Measurements from ENCODE around the gene SATB2. TPM values are rescaled to one million over a fixed set of nuclear protein-coding genes. Genes with fewer than 3 reads are reported as not detected.

SATB2 gene
- total and polyA plus RNA-seq, 9 donors: 0.92 to 6.3 (median 3.8) TPM

- Histone ChIP-seq H3K36me3 (no peaks in the 10 kb centered on the region), H3K4me1 (ENCODE audit: insufficient read depth) (no peaks in the 10 kb centered on the region), H3K9me3 (no peaks in the 10 kb centered on the region), H3K27me3 (no peaks in the 10 kb centered on the region), H3K4me3 (no peak overlapping the region), H3K27ac (no peak overlapping the region)
- intact Hi-C loops (cut with DNase I): no loop called here
- 29 to 44% (median 36%) methylated on average over 1 of the region's 1 CpG for WGBS, 3 donors
- no peak for DNase-seq
- TF ChIP-seq POLR2A (IDR thresholded peaks at IDR 0.05): no peak
- TF ChIP-seq EP300 (IDR thresholded peaks at IDR 0.05): no peak
- TF ChIP-seq, protein P1, sequence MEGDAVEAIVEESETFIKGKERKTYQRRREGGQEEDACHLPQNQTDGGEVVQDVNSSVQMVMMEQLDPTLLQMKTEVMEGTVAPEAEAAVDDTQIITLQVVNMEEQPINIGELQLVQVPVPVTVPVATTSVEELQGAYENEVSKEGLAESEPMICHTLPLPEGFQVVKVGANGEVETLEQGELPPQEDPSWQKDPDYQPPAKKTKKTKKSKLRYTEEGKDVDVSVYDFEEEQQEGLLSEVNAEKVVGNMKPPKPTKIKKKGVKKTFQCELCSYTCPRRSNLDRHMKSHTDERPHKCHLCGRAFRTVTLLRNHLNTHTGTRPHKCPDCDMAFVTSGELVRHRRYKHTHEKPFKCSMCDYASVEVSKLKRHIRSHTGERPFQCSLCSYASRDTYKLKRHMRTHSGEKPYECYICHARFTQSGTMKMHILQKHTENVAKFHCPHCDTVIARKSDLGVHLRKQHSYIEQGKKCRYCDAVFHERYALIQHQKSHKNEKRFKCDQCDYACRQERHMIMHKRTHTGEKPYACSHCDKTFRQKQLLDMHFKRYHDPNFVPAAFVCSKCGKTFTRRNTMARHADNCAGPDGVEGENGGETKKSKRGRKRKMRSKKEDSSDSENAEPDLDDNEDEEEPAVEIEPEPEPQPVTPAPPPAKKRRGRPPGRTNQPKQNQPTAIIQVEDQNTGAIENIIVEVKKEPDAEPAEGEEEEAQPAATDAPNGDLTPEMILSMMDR (IDR thresholded peaks at IDR 0.05): no peak
Observed at GRCh38 chr2:199261239-199261638, 196.5 kb downstream of the SATB2 start.

- Histone ChIP-seq H3K36me3 (no peaks in the 10 kb centered on the region), H3K4me3 (no peak overlapping the region), H3K27me3 (no peaks in the 10 kb centered on the region), H3K9me3 (no peaks in the 10 kb centered on the region), H3K27ac (no peak overlapping the region), H3K4me1 (ENCODE audit: insufficient read depth) (no peaks in the 10 kb centered on the region)
- TF ChIP-seq, protein P1 (IDR thresholded peaks at IDR 0.05): no peak
- no peak for TF ChIP-seq POLR2A (IDR thresholded peaks at IDR 0.05)
- no peak for DNase-seq
- WGBS, 3 donors: 59 to 97% (median 69%) methylated on average over 2 of the region's 2 CpGs
- intact Hi-C loops (cut with DNase I): no loop called here
Observed at GRCh38 chr2:199259671-199260070, 198.1 kb downstream of the SATB2 start.

DNA sequence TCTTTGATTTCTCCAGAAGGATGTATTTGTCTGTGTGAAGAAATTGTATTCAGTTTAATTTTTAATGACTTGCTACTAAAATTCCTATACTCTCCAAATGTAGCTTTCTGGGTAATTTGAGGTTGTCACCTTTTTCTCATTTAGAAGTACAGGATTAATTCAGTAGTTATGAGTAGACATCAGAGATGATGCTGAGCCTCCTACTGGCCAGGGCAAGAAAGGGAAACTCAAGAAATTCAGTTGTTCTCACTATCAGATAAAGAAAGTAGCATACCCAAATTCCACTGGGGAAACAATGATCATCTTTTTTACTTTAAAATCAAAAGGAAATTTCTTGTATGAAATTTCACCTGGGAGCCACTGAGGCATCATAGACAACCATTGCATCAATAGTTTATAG is 199.4 kb downstream of the SATB2 start:
- intact Hi-C loops (cut with DNase I): no loop called here
- Histone ChIP-seq H3K27ac (no peak overlapping the region), H3K9me3 (no peaks in the 10 kb centered on the region), H3K27me3 (no peaks in the 10 kb centered on the region), H3K4me3 (no peak overlapping the region), H3K36me3 (no peaks in the 10 kb centered on the region), H3K4me1 (ENCODE audit: insufficient read depth) (no peaks in the 10 kb centered on the region)
- no peak for DNase-seq
- TF ChIP-seq, protein P1 (IDR thresholded peaks at IDR 0.05): no peak
- TF ChIP-seq EP300 (IDR thresholded peaks at IDR 0.05) (no peak), POLR2A (IDR thresholded peaks at IDR 0.05) (no peak)

- no peaks in the 10 kb centered on the region for H3K27me3 ChIP-seq
- H3K4me1 ChIP-seq (ENCODE audit: insufficient read depth): no peaks in the 10 kb centered on the region
- no peak overlapping the region for H3K4me3 ChIP-seq
- H3K27ac ChIP-seq: no peak overlapping the region
- no peak for DNase-seq
- 83 to 90% (median 89%) methylated on average over 7 of the region's 7 CpGs for WGBS, 3 donors
- TF ChIP-seq, protein P1 (IDR thresholded peaks at IDR 0.05): no peak
- TF ChIP-seq POLR2A (IDR thresholded peaks at IDR 0.05) (no peak), EP300 (IDR thresholded peaks at IDR 0.05) (no peak)
- H3K36me3 ChIP-seq: no peaks in the 10 kb centered on the region
- H3K9me3 ChIP-seq: no peaks in the 10 kb centered on the region
- intact Hi-C loops (cut with DNase I): no loop called here
Observed at GRCh38 chr2:199257261-199258224, 200.2 kb downstream of the SATB2 start.

Measured in ovary (tissue), 9 donors.